ENCODE results near the gene RO60.
A peak's percentile ranks its signal among the peaks of the same experiment; 100 is the strongest.
"Not testable (repeated sequence)": the region's sequence is repeated elsewhere in the genome, so short reads cannot be mapped to it uniquely, and the experiment has no call there.

RO60 gene

GRCh38 chr1:193033610-193034009 is 25.8 kb upstream of the RO60 start:
- Histone ChIP-seq H3K9ac (ENCODE audit: low read depth, low read length) (no peak overlapping the region), H3K4me1 (ENCODE audit: control insufficient read depth, insufficient read depth, low read length) (no peaks in the 10 kb centered on the region), H3K36me3 (ENCODE audit: insufficient read depth, low read length) (no peaks in the 10 kb centered on the region), H3K27me3 (ENCODE audit: control insufficient read depth, insufficient read depth, low read length) (no peaks in the 10 kb centered on the region), H3K4me3 (ENCODE audit: low read length) (no peak overlapping the region), H3K9me3 (replicated peaks; ENCODE audit: low read length) (no peaks in the 10 kb centered on the region), H3K4me2 (ENCODE audit: low read length) (no peak overlapping the region)

GRCh38 chr1:193036337-193037047 is 22.9 kb upstream of the RO60 start:
- no peak overlapping the region for H3K9ac ChIP-seq (ENCODE audit: low read depth, low read length)
- no peak overlapping the region for H3K4me2 ChIP-seq (ENCODE audit: low read length)
- H3K36me3 ChIP-seq (ENCODE audit: insufficient read depth, low read length) = no peaks in the 10 kb centered on the region
- H3K27me3 ChIP-seq (ENCODE audit: control insufficient read depth, insufficient read depth, low read length) = no peaks in the 10 kb centered on the region
- no peak overlapping the region for H3K4me3 ChIP-seq (ENCODE audit: low read length)
- no peaks in the 10 kb centered on the region for H3K9me3 ChIP-seq (replicated peaks; ENCODE audit: low read length)
- H3K4me1 ChIP-seq (ENCODE audit: control insufficient read depth, insufficient read depth, low read length) = no peaks in the 10 kb centered on the region

GRCh38 chr1:193040011-193040410 is 19.4 kb upstream of the RO60 start:
- Histone ChIP-seq H3K36me3 (ENCODE audit: insufficient read depth, low read length) (peaks cover 9% of the 10 kb centered on the region), H3K4me2 (ENCODE audit: low read length) (no peak overlapping the region), H3K9ac (ENCODE audit: low read depth, low read length) (no peak overlapping the region), H3K4me3 (ENCODE audit: low read length) (no peak overlapping the region), H3K27me3 (ENCODE audit: control insufficient read depth, insufficient read depth, low read length) (no peaks in the 10 kb centered on the region), H3K9me3 (replicated peaks; ENCODE audit: low read length) (no peaks in the 10 kb centered on the region), H3K4me1 (ENCODE audit: control insufficient read depth, insufficient read depth, low read length) (no peaks in the 10 kb centered on the region)

GRCh38 chr1:193042766-193043691 is 16.4 kb upstream of the RO60 start:
- no peak overlapping the region for H3K4me2 ChIP-seq (ENCODE audit: low read length)
- H3K4me3 ChIP-seq (ENCODE audit: low read length) = no peak overlapping the region
- H3K36me3 ChIP-seq (ENCODE audit: insufficient read depth, low read length) = peaks cover 18% of the 10 kb centered on the region
- H3K9me3 ChIP-seq (replicated peaks; ENCODE audit: low read length) = no peaks in the 10 kb centered on the region
- no peaks in the 10 kb centered on the region for H3K27me3 ChIP-seq (ENCODE audit: control insufficient read depth, insufficient read depth, low read length)
- no peaks in the 10 kb centered on the region for H3K4me1 ChIP-seq (ENCODE audit: control insufficient read depth, insufficient read depth, low read length)
- H3K9ac ChIP-seq (ENCODE audit: low read depth, low read length) = no peak overlapping the region

GRCh38 chr1:193048913-193049312 is 10.5 kb upstream of the RO60 start:
- not testable (repeated sequence) for H3K9me3 ChIP-seq (replicated peaks; ENCODE audit: low read length); H3K4me2 ChIP-seq (ENCODE audit: low read length); H3K4me3 ChIP-seq (ENCODE audit: low read length); H3K27me3 ChIP-seq (ENCODE audit: control insufficient read depth, insufficient read depth, low read length); H3K9ac ChIP-seq (ENCODE audit: low read depth, low read length); H3K4me1 ChIP-seq (ENCODE audit: control insufficient read depth, insufficient read depth, low read length)
- H3K36me3 ChIP-seq (ENCODE audit: insufficient read depth, low read length) = peaks cover 32% of the 10 kb centered on the region

- H3K27me3 ChIP-seq (ENCODE audit: control insufficient read depth, insufficient read depth, low read length) = no peaks in the 10 kb centered on the region
- H3K4me1 ChIP-seq (ENCODE audit: control insufficient read depth, insufficient read depth, low read length) = peaks cover 13% of the 10 kb centered on the region
- no peak overlapping the region for H3K4me2 ChIP-seq (ENCODE audit: low read length)
- H3K9me3 ChIP-seq (replicated peaks; ENCODE audit: low read length) = no peaks in the 10 kb centered on the region
- H3K36me3 ChIP-seq (ENCODE audit: insufficient read depth, low read length) = peaks cover 6% of the 10 kb centered on the region
- no peak overlapping the region for H3K9ac ChIP-seq (ENCODE audit: low read depth, low read length)
- H3K4me3 ChIP-seq (ENCODE audit: low read length) = no peak overlapping the region
Measured at GRCh38 chr1:193054169-193054675, 5.2 kb upstream of the RO60 start.

GRCh38 chr1:193058529-193059281 is 707 bp upstream of the RO60 start:
- Histone ChIP-seq H3K36me3 (ENCODE audit: insufficient read depth, low read length) (no peaks in the 10 kb centered on the region), H3K4me2 (ENCODE audit: low read length) (peak overlapping the region; percentile 95), H3K9ac (ENCODE audit: low read depth, low read length) (peak overlapping the region; percentile 96), H3K27me3 (ENCODE audit: control insufficient read depth, insufficient read depth, low read length) (no peaks in the 10 kb centered on the region), H3K4me3 (ENCODE audit: low read length) (peak overlapping the region; percentile 86), H3K9me3 (replicated peaks; ENCODE audit: low read length) (no peaks in the 10 kb centered on the region), H3K4me1 (ENCODE audit: control insufficient read depth, insufficient read depth, low read length) (peaks cover 19% of the 10 kb centered on the region)

GRCh38 chr1:193060115-193060403 is 647 bp downstream of the RO60 start:
- H3K9ac ChIP-seq (ENCODE audit: low read depth, low read length) = peak overlapping the region; percentile 96
- no peaks in the 10 kb centered on the region for H3K9me3 ChIP-seq (replicated peaks; ENCODE audit: low read length)
- peaks cover 19% of the 10 kb centered on the region for H3K4me1 ChIP-seq (ENCODE audit: control insufficient read depth, insufficient read depth, low read length)
- H3K36me3 ChIP-seq (ENCODE audit: insufficient read depth, low read length) = no peaks in the 10 kb centered on the region
- H3K27me3 ChIP-seq (ENCODE audit: control insufficient read depth, insufficient read depth, low read length) = no peaks in the 10 kb centered on the region
- H3K4me3 ChIP-seq (ENCODE audit: low read length) = peak overlapping the region; percentile 86
- peak overlapping the region; percentile 84 for H3K4me2 ChIP-seq (ENCODE audit: low read length)

GRCh38 chr1:193060406-193060805 is 994 bp downstream of the RO60 start:
- peak overlapping the region; percentile 86 for H3K4me3 ChIP-seq (ENCODE audit: low read length)
- no peaks in the 10 kb centered on the region for H3K36me3 ChIP-seq (ENCODE audit: insufficient read depth, low read length)
- peaks cover 19% of the 10 kb centered on the region for H3K4me1 ChIP-seq (ENCODE audit: control insufficient read depth, insufficient read depth, low read length)
- no peaks in the 10 kb centered on the region for H3K27me3 ChIP-seq (ENCODE audit: control insufficient read depth, insufficient read depth, low read length)
- H3K9ac ChIP-seq (ENCODE audit: low read depth, low read length) = peak overlapping the region; percentile 96
- no peaks in the 10 kb centered on the region for H3K9me3 ChIP-seq (replicated peaks; ENCODE audit: low read length)
- peak overlapping the region; percentile 84 for H3K4me2 ChIP-seq (ENCODE audit: low read length)

GRCh38 chr1:193060938-193061337 is 1.5 kb downstream of the RO60 start:
- Histone ChIP-seq H3K9ac (ENCODE audit: low read depth, low read length) (peak overlapping the region; percentile 96), H3K4me3 (ENCODE audit: low read length) (peak overlapping the region; percentile 86), H3K9me3 (replicated peaks; ENCODE audit: low read length) (no peaks in the 10 kb centered on the region), H3K27me3 (ENCODE audit: control insufficient read depth, insufficient read depth, low read length) (no peaks in the 10 kb centered on the region), H3K36me3 (ENCODE audit: insufficient read depth, low read length) (no peaks in the 10 kb centered on the region), H3K4me1 (ENCODE audit: control insufficient read depth, insufficient read depth, low read length) (peaks cover 19% of the 10 kb centered on the region), H3K4me2 (ENCODE audit: low read length) (peak overlapping the region; percentile 84)

GRCh38 chr1:193062698-193063463 is 3.5 kb downstream of the RO60 start:
- H3K9ac ChIP-seq (ENCODE audit: low read depth, low read length) = no peak overlapping the region
- H3K9me3 ChIP-seq (replicated peaks; ENCODE audit: low read length) = no peaks in the 10 kb centered on the region
- H3K4me2 ChIP-seq (ENCODE audit: low read length) = no peak overlapping the region
- no peak overlapping the region for H3K4me3 ChIP-seq (ENCODE audit: low read length)
- no peaks in the 10 kb centered on the region for H3K27me3 ChIP-seq (ENCODE audit: control insufficient read depth, insufficient read depth, low read length)
- H3K36me3 ChIP-seq (ENCODE audit: insufficient read depth, low read length) = no peaks in the 10 kb centered on the region
- H3K4me1 ChIP-seq (ENCODE audit: control insufficient read depth, insufficient read depth, low read length) = peaks cover 11% of the 10 kb centered on the region

All from skeletal muscle satellite cell (primary cell).